ENCODE measurements around the gene EXOC3L2. TPM values are rescaled to one million over a fixed set of nuclear protein-coding genes. Genes with fewer than 3 reads are reported as not detected.

Gene EXOC3L2
- total RNA-seq, 1 donor from 2014 or later, result 0.97 TPM

DNA sequence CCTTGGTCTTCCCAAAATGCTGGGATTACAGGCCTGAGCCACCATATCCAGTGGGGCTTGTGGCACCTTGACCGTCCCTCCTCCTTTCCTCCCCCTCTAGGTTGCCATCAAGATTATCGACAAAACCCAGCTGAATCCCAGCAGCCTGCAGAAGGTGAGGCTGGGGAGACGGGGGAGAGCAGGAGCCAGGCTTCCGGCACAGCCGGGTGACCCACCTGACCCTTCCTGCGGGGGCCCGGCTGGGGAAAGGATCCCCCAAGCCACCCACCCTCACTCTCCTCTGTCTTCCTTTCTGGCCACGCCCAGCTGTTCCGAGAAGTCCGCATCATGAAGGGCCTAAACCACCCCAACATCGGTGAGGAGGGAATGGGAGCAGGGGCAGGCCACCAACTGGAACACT lies 17.8 kb upstream of the EXOC3L2 start:
- ATAC-seq (no peak), DNase-seq (ENCODE audit: missing footprints) (no peak)
- intact Hi-C loops (cut with DNase I), result no loop called here

- ATAC-seq, result no peak
- DNase-seq (ENCODE audit: missing footprints), result no peak
- intact Hi-C loops (cut with DNase I), result no loop called here
Observed at GRCh38 chr19:45262570-45262969, 17.4 kb upstream of the EXOC3L2 start.

- DNase-seq (ENCODE audit: missing footprints), result no peak
- ATAC-seq, result no peak
- intact Hi-C loops (cut with DNase I), result no loop called here
Observed at GRCh38 chr19:45258862-45259261, 13.7 kb upstream of the EXOC3L2 start.

GRCh38 chr19:45256836-45257235 lies 11.6 kb upstream of the EXOC3L2 start:
- DNase-seq (ENCODE audit: missing footprints) (no peak), ATAC-seq (no peak)
- intact Hi-C loops (cut with DNase I), result no loop called here

GRCh38 chr19:45255611-45256157 lies 10.5 kb upstream of the EXOC3L2 start:
- intact Hi-C loops (cut with DNase I), result no loop called here
- no peak for DNase-seq (ENCODE audit: missing footprints)

GRCh38 chr19:45254044-45254531 lies 8.9 kb upstream of the EXOC3L2 start:
- ATAC-seq (no peak), DNase-seq (ENCODE audit: missing footprints) (no peak)
- intact Hi-C loops (cut with DNase I), result no loop called here

More at GRCh38 chr19:45255611-45256157, 10.5 kb upstream of the EXOC3L2 start:
- no peak for ATAC-seq

GRCh38 chr19:45253396-45254027 lies 8.3 kb upstream of the EXOC3L2 start:
- intact Hi-C loops (cut with DNase I), result no loop called here
- ATAC-seq, result no peak
- no peak for DNase-seq (ENCODE audit: missing footprints)

- intact Hi-C loops (cut with DNase I), result no loop called here
- no peak for DNase-seq (ENCODE audit: missing footprints)
- no peak for ATAC-seq
Observed at GRCh38 chr19:45251452-45252354, 6.5 kb upstream of the EXOC3L2 start.

- ATAC-seq (peak; percentile 70), DNase-seq (ENCODE audit: missing footprints) (peak; percentile 78)
- intact Hi-C loops (cut with DNase I), result no loop called here
Observed at GRCh38 chr19:45250832-45251451, 5.7 kb upstream of the EXOC3L2 start, which contains the start of gene MARK4. TSS of gene MARK4 (plus strand) at chr19:45251271. CDS start at chr19:45251589, 318 bp downstream.

GRCh38 chr19:45250216-45250831 lies 5.1 kb upstream of the EXOC3L2 start:
- intact Hi-C loops (cut with DNase I), result no loop called here
- peak; percentile 15 for ATAC-seq
- DNase-seq (ENCODE audit: missing footprints), result no peak

GRCh38 chr19:45249261-45250033 lies 4.2 kb upstream of the EXOC3L2 start:
- DNase-seq (ENCODE audit: missing footprints) (no peak), ATAC-seq (no peak)
- intact Hi-C loops (cut with DNase I), result loop anchor here (2.0 to 5.0 kb wide), 3 partner anchors 37 to 152 kb away; no protein-coding TSS in a partner anchor

DNA sequence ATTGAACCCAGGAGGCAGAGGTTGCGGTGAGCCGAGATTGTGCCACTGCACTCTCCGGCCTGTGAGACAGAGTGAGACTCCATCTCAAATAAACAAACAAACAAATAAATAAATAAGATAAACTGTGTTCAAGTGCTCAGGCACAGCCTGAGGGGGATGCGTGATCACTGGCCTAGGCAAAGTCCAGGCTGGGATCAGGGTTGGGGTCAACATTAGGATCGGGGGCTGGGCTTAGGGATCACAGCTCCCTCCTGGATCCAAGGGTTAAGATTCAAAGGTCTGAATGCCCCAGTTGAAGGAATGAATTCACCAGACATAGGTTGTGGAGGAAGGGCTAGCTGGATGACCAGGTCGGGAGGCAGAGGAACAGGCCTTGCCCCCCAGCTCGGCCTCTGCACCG lies 1.9 kb upstream of the EXOC3L2 start:
- ATAC-seq, result no peak
- DNase-seq (ENCODE audit: missing footprints), result no peak
- intact Hi-C loops (cut with DNase I), result loop anchor here (5.0 kb wide), 2 partner anchors 35 to 150 kb away; no protein-coding TSS in a partner anchor

GRCh38 chr19:45245826-45246225 lies 619 bp upstream of the EXOC3L2 start:
- DNase-seq (ENCODE audit: missing footprints), result no peak
- ATAC-seq, result no peak
- intact Hi-C loops (cut with DNase I), result loop anchor here (5.0 kb wide), 2 partner anchors 34 to 149 kb away; no protein-coding TSS in a partner anchor

GRCh38 chr19:45244133-45244794 lies 943 bp downstream of the EXOC3L2 start:
- no peak for ATAC-seq

GRCh38 chr19:45243144-45243732 lies 2.0 kb downstream of the EXOC3L2 start:
- ATAC-seq (no peak), DNase-seq (ENCODE audit: missing footprints) (no peak)
- intact Hi-C loops (cut with DNase I), result no loop called here

More at GRCh38 chr19:45244133-45244794, 943 bp downstream of the EXOC3L2 start:
- intact Hi-C loops (cut with DNase I), result no loop called here
- DNase-seq (ENCODE audit: missing footprints), result no peak

GRCh38 chr19:45238556-45238955 lies 6.7 kb downstream of the EXOC3L2 start:
- intact Hi-C loops (cut with DNase I), result no loop called here
- no peak for DNase-seq (ENCODE audit: missing footprints)
- no peak for ATAC-seq

DNA sequence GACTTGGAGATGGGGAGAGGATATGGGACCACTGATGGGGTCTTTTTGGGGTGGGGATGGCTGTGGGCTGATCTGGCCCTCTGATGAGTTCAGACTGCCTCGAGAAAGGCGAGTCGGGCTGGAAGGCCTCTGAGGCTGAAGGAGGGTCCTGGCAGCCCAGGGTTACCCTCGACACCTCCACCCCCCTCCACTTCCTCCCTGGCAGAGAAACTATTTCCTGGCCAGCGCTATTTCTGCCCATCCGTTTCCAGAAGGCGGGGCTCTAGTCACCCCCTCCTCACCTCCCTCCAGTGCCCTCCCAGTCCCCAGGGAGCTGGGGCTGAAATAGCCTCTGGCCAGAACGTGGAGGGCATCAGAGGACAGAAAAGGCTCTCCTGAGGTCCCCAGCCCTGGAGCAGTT lies 9.7 kb downstream of the EXOC3L2 start:
- intact Hi-C loops (cut with DNase I), result no loop called here
- ATAC-seq (no peak), DNase-seq (ENCODE audit: missing footprints) (no peak)
